Activated T-helper 1 cell treated with anti-CD3 and anti-CD28 coated beads, Interleukin-12 subunit alpha, Interleukin-12 subunit beta, Interleukin-2, Interleukin-4 antibody, amounts not matched to agents 30 ng/mL and 10 ng/mL and 1 ng/mL, durations not matched to agents 14 hours and 24 hours and 36 hours (primary cell): ENCODE measurements around the gene UPK2. TPM values are rescaled to one million over a fixed set of nuclear protein-coding genes. Genes with fewer than 3 reads are reported as not detected.

ENCODE experiments used
- DNase-seq: peaks from one replicate; pipeline ENCODE4 v3.0.0; 2021; ENCODE audit warnings: low spot score
- H3K27ac Mint-ChIP-seq: one replicate; pipeline ENCODE4 v1.8.0; 2021; ENCODE audit warnings: mild to moderate bottlenecking, mixed read lengths
- H3K27me3 Mint-ChIP-seq: one replicate; pipeline ENCODE4 v1.8.0; 2022; ENCODE audit warnings: mild to moderate bottlenecking, moderate library complexity, mixed read lengths; ENCODE audit not compliant: insufficient read depth
- H3K36me3 Mint-ChIP-seq: one replicate; pipeline ENCODE4 v1.8.0; 2021; ENCODE audit warnings: low read depth, mixed read lengths
- H3K4me1 Mint-ChIP-seq: one replicate; pipeline ENCODE4 v1.8.0; 2021; ENCODE audit warnings: low read depth, mixed read lengths
- H3K4me3 Mint-ChIP-seq: one replicate; pipeline ENCODE4 v1.8.0; 2021; ENCODE audit warnings: mild to moderate bottlenecking, moderate library complexity, mixed read lengths
- H3K9me3 Mint-ChIP-seq: one replicate; pipeline ENCODE4 v1.8.0; 2021; ENCODE audit warnings: mixed read lengths
- intact Hi-C: fragments of 100-400 bp; cut with micrococcal nuclease; formaldehyde crosslinking; loops from one replicate; pipeline ENCODE4 v1.15.1; 2024
- total RNA-seq: library from RNA; stranded (reverse); gene quantifications from 2 replicates; pipeline ENCODE4 v1.2.3, GENCODE V29; 2022

Gene UPK2
- total RNA-seq = not detected in 2 replicates

DNA sequence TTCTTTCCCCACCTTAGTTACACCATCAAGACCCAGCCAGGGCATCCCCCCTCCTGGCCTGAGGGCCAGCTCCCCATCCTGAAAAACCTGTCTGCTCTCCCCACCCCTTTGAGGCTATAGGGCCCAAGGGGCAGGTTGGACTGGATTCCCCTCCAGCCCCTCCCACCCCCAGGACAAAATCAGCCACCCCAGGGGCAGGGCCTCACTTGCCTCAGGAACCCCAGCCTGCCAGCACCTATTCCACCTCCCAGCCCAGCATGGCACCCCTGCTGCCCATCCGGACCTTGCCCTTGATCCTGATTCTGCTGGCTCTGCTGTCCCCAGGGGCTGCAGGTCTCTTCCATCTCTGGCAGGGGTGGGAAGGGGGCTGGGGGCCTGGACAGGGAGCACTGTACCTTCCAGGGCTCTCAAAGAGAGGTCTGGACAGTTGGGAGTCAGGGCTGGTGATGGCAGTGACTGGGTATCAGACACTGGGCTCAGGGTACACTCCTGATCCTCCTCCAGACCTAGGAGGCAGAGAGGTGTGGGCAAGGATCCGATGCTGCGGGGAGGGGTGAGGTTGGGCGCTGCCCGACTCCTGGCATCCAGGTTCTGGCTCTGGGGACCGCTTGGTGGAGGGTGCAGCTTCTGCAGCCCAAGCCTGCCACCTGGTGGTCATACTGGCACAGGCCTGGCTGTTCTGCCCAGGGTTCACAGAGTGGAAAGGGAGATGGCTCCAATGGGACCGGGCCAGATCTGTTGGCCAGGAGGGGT is at the start of gene UPK2:
Gene UPK2, plus strand, starts transcription at position 205 of the 753 bp plus-strand sequence. Its CDS starts 53 bp downstream, at position 258.
- Mint-ChIP-seq H3K9me3 (no peaks in the 10 kb centered on the region), H3K27ac (peak within 1 kb of the TSS; percentile 36), H3K36me3 (no peaks in the 10 kb centered on the region), H3K4me3 (no peak within 1 kb of the TSS), H3K27me3 (peaks cover 20% of the 10 kb centered on the region), H3K4me1 (peaks cover 7% of the 10 kb centered on the region)
- intact Hi-C loops = loop anchor here (1.0 kb wide), 5 partner anchors 26 to 297 kb away; no protein-coding TSS in a partner anchor
- peak; percentile 77 for DNase-seq

DNA sequence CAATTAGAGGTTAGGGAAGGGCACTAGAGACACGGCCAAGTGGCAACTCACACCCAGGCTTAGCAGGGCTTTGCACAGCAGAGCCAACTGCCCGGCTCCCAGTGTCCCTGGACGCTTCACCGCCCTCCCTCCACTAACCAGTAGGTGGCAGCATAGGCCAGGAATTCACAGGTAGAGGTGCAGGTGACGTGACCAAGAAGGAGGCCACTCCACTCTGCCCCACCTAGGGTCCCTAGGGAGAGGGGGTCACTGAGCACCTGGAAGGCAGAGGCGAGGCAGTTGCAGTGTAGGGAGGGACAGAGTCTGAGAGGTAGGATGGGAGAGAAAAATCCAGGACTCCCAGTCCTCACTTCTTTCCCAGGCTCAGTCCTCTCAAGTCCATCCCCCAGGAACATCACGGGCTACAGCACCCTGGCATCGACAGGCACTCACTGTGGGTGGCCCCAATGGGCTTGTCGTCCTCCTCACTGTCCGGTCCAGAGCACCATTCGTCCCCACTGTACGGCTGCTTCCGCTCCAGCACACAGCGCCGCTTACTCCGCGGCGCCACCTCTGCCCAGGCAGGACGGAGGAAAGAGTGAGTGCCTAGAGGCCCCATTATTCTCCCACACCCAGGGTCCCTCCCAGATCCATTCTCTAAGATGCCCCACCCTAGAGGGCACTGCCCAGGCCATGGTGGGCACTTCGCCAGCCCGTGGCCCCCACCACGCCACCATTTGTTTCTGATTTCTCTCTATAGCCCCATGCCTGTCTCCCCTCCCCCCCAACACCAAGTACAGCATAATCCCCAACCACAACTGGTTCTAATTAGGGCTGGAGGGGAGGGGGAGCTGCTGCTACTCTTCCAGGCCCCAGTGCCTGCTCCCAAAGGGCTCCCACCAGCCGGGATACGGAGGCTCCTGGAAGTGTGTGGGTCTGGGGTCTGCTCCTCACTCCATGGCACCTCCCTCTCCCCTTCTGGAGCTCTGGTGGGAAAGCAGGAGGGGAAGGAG is 48.8 kb upstream of the UPK2 start:
- Mint-ChIP-seq H3K9me3 (no peaks in the 10 kb centered on the region), H3K27ac (peak overlapping the region; percentile 40), H3K4me1 (peaks cover 19% of the 10 kb centered on the region), H3K27me3 (no peaks in the 10 kb centered on the region), H3K4me3 (no peak overlapping the region), H3K36me3 (peaks cover 15% of the 10 kb centered on the region)
- DNase-seq = peak; percentile 80
- intact Hi-C loops = loop anchor here (1.0 to 5.0 kb wide), 3 partner anchors 23 to 290 kb away; partner anchors contain the start of gene UPK2

DNA sequence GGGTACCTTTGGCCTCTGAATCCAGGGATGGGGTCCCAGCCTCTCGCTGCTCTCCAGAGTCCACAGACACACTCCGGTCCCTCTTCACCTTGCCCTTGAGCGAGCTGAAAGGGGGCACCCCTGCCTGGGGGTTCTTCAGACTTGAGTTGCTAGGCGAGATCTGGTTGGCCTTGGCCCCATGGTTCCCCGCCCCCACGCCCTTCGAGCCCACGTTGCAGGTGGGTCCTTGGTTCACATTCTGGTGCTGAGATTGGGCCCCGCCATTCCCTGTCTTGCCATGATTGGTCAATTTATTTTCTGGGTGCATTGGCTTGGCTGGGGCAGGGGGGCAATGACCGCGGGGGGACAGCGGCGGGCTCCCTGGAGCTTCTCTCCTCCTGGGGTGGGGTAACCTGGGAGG is 47.8 kb upstream of the UPK2 start:
- no peak for DNase-seq
- H3K9me3 Mint-ChIP-seq = no peaks in the 10 kb centered on the region
- H3K4me1 Mint-ChIP-seq = peaks cover 28% of the 10 kb centered on the region
- no peaks in the 10 kb centered on the region for H3K27me3 Mint-ChIP-seq
- H3K27ac Mint-ChIP-seq = no peak overlapping the region
- peaks cover 15% of the 10 kb centered on the region for H3K36me3 Mint-ChIP-seq
- intact Hi-C loops = loop anchor here (5.0 kb wide), 1 partner anchor 289 kb away; no protein-coding TSS in a partner anchor
- no peak overlapping the region for H3K4me3 Mint-ChIP-seq

DNA sequence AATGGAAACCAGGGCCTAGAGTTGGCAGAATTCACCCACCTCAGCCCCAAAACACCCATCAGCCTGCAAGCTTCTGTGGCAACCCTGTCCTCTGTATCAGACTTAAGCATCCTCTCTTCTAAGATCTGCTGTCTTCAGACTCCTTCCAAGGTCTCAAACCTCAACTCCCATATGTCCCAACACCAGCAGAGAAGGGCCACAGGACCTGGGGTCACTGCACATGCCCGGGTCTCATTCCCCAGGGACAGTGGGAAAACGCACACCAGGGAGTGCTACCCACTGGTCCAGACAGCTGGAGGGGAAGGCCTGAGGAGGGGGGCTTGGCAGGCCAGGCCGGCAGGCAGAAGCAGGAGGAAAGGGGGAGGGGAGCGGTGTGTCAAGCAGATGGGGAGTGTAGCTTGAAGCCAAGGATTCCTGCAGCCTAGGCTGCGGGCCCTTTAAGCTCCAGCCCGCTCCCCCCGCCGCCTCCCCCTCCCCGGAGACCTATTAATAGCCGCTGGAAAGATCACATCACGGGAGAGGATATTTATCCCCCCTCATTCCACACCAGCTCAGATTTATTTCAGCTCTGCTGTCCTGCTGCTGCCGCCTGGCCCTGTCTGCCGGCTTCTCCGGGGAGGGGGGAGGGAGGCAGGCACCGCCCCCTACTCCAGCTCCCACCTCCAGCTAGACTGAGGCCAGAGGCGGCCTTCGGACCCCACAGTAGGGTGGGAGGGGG is 47.0 kb upstream of the UPK2 start:
- intact Hi-C loops = loop anchor here (5.0 kb wide), 1 partner anchor 288 kb away; no protein-coding TSS in a partner anchor
- no peak for DNase-seq
- no peaks in the 10 kb centered on the region for H3K27me3 Mint-ChIP-seq
- H3K9me3 Mint-ChIP-seq = no peaks in the 10 kb centered on the region
- no peak overlapping the region for H3K27ac Mint-ChIP-seq
- no peak overlapping the region for H3K4me3 Mint-ChIP-seq
- H3K4me1 Mint-ChIP-seq = peaks cover 36% of the 10 kb centered on the region
- peaks cover 15% of the 10 kb centered on the region for H3K36me3 Mint-ChIP-seq

DNA sequence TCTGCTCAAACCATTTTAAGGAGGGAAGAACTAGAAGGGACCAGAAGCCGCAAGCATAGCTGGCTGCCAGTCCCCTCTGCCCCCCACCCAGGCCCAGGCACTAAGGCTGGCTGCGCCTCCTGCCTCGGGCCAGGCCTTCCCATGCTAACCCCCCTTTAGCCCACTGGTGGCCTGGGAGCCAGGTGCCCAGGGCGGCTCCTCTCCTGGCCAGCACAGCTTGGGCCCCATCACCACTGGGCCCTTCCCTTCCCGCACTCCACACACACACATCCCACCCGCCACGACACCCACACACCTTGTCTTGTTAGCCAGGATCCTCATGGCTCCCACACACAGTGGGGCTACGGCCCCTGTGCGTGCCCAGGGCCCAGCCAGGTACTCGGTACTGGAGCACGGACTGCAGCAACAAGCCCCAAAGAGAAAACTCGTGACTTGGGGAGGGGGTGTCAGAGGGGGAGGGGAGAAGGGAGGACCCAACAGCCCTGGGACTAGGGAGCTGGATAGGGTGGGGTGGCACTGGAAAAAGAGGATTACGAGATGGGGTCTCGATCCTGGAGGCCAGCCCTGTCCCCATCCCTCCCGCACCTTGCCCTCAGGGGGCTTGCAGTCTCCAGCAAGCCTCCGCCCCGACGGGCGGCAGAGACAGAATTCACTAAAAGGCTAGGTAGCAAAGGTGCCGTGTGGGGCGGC is 46.3 kb upstream of the UPK2 start:
- intact Hi-C loops = loop anchor here (5.0 kb wide), 2 partner anchors 88 to 288 kb away; partner anchors contain the start of gene CENATAC
- Mint-ChIP-seq H3K27ac (peak overlapping the region; percentile 34), H3K4me1 (peaks cover 43% of the 10 kb centered on the region), H3K4me3 (no peak overlapping the region), H3K9me3 (no peaks in the 10 kb centered on the region), H3K27me3 (no peaks in the 10 kb centered on the region), H3K36me3 (peaks cover 15% of the 10 kb centered on the region)
- DNase-seq = no peak

DNA sequence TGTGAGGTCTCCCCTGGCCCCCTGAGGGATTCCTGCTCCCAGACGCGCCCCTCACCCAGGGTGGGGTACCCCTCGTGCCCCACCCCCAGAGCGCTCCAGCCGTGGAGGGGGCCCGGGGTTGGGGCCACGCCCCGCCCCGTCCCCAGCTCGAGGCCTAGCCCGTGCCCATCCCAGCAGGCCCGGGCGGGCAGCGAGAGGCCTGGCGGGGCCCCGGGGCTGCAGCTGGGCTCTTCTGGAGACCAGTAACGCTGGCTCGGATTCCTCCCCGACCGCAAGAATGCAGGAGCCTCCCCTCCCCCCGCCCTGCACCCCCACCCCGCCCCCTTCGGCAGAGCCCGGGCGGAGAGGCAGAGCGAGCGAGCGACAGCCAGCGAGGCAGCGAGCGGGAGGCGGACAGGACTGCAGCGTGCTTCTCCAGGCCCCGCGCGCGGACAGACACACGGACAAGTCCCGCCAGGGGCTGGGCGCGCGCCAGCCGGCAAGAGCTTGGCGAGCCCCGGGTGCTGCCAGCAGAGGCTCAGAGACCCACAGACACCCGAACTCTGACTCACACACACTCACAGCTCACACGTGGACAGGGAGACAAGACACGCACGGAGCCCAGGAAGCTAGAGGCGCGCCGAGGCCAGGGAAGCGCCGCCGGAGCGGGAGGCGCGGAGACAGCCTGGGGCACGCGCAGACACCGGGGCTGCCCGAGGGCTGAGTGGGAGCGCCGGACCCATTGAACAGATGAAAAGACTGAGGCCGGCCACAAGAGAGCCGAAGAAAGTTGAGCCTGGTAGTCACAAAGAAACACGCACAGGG is 45.6 kb upstream of the UPK2 start:
- peaks cover 51% of the 10 kb centered on the region for H3K4me1 Mint-ChIP-seq
- peak overlapping the region; percentile 73 for H3K4me3 Mint-ChIP-seq
- H3K27ac Mint-ChIP-seq = peak overlapping the region; percentile 74
- intact Hi-C loops = loop anchor here (5.0 kb wide), 1 partner anchor 87 kb away; the partner anchor contains the start of gene CENATAC
- peaks cover 15% of the 10 kb centered on the region for H3K36me3 Mint-ChIP-seq
- H3K9me3 Mint-ChIP-seq = no peaks in the 10 kb centered on the region
- no peak for DNase-seq
- no peaks in the 10 kb centered on the region for H3K27me3 Mint-ChIP-seq

DNA sequence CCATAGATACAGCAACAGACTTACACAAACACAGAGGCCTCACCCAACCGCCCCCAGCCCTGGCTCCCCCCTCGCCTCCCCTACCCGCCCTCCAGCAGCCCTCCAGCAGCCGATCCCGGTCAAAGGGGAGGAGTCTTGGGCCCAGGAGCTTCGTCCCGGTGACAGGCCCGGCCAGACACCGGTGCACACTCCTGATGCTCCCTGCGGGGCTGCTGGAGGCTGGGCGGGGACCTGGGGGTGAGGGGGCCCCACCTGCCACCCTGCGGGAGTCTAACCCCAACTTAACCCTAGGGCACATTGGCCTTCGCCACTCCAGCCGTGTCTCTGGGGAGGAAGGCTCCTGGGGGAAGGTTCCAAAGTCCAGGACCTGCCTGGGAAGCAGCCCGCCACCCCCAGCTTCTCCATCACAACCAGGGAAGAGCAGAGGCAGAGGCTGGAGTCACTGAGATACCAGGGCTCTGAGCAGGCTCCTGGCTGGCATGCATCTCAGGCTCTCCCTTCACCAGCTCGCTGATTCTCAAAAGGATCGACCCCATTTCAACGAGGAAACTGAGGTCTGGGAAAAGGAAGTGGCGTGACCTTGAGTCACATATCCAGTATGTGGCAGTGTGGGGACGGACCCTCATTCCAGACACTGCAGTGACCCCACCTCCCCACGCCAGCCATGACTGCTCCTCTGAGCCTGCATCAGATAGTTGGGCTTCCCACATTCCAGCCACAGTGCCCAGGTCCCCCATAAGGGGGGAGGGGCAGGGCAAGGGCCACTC is 44.8 kb upstream of the UPK2 start:
- Mint-ChIP-seq H3K27me3 (no peaks in the 10 kb centered on the region), H3K27ac (peak overlapping the region; percentile 91), H3K4me3 (peak overlapping the region; percentile 73), H3K36me3 (peaks cover 15% of the 10 kb centered on the region), H3K9me3 (no peaks in the 10 kb centered on the region), H3K4me1 (peaks cover 58% of the 10 kb centered on the region)
- intact Hi-C loops = loop anchor here (5.0 kb wide), 1 partner anchor 86 kb away; the partner anchor contains the start of gene CENATAC
- no peak for DNase-seq

DNA sequence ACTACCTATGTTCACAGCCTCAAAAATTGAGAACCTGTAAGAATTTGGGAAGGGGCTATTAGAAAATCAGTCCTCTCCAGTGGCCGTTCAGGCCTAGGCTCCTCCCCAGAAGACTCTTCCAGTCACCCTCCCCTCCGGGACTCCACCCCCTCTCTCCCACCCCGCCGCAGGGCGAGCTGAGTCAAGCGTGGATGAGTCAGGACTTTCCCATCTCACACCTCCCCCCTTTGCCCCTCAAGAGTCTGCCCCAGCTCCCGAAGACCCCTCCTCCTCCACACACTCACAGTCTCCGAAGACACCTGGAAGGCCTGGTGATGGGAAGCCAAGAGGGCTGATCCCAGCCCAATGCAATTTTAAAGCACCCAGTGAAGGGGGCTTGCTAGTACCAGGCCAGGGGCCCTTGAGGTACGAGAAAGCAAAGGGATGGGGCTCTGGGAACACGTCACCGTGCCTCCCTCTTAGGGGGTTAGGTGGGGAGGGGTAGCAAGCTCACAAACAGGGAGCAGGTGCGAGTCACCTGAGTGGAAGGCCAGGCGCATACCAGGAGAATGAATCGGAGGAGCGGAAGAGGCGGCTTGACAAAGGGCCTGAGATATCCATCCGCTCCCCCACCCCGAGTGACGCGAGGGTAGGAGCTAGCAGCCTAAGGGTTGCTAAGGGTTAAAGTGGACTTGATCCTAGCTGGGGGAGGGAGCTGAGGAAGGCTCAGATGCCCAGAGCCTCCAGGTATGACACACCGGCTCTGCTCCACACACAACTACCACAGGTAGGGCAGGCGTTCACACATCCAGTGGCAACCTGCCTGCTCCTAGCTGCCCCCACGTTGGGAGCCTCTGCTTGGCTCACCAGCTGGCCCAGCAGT is 44.0 kb upstream of the UPK2 start:
- intact Hi-C loops = loop anchor here (1.0 to 5.0 kb wide), 2 partner anchors 16 to 85 kb away; partner anchors contain the start of gene CENATAC
- H3K4me1 Mint-ChIP-seq = peaks cover 67% of the 10 kb centered on the region
- peaks cover 8% of the 10 kb centered on the region for H3K36me3 Mint-ChIP-seq
- peak overlapping the region; percentile 91 for H3K27ac Mint-ChIP-seq
- H3K9me3 Mint-ChIP-seq = no peaks in the 10 kb centered on the region
- H3K27me3 Mint-ChIP-seq = no peaks in the 10 kb centered on the region
- H3K4me3 Mint-ChIP-seq = peak overlapping the region; percentile 70
- peak; percentile 55 for DNase-seq

DNA sequence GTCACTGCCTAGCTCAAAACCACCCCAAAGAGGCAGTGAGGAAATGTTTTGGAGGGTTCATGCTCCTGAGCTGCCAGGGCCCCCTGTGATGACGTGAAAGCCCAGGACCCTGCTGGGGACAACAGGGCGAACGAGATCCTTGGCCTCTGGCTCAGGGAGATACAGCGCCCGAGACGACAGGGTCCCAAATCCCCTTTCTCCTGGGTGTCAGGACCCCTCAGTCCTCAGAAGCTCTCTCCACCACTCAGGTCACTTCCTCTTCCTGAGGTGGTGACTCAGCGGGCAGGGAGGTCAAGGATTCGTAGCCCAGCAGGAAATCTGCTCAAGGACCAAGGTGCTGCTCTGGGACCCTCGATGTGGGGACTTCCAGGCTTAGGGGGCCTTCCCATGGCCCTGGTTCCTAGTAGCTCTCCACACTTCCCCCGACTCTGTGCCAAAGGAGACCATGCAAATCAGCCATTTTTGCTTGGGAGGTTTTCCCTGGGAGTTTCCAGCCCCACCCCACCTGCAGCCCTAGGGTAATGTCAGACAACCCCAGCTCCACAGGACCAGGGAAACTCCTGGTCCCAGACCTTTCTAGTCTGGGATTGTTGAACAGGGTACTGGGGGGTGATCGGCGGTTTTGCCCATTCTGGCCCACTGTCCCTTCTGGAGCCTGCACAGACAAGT is 43.2 kb upstream of the UPK2 start:
- no peak for DNase-seq
- intact Hi-C loops = loop anchor here (1.0 to 5.0 kb wide), 2 partner anchors 15 to 84 kb away; partner anchors contain the start of gene CENATAC
- H3K4me3 Mint-ChIP-seq = peak overlapping the region; percentile 54
- no peaks in the 10 kb centered on the region for H3K9me3 Mint-ChIP-seq
- peaks cover 4% of the 10 kb centered on the region for H3K36me3 Mint-ChIP-seq
- H3K4me1 Mint-ChIP-seq = peaks cover 74% of the 10 kb centered on the region
- H3K27ac Mint-ChIP-seq = peak overlapping the region; percentile 91
- no peaks in the 10 kb centered on the region for H3K27me3 Mint-ChIP-seq
